ENCODE results near the gene RPAP3. TPM values are rescaled to one million over a fixed set of nuclear protein-coding genes. Genes with fewer than 3 reads are reported as not detected.
A peak's percentile ranks its signal among the peaks of the same experiment; 100 is the strongest.
"Not testable (repeated sequence)": the region's sequence is repeated elsewhere in the genome, so short reads cannot be mapped to it uniquely, and the experiment has no call there.

The RPAP3 gene
- total RNA-seq, 1 donor from 2014 or later, result 11.6 TPM

- not testable (repeated sequence) for DNase-seq
Observed at GRCh38 chr12:47667935-47668334, 37.9 kb downstream of the RPAP3 start.

GRCh38 chr12:47652521-47653234 lies 53.2 kb downstream of the RPAP3 start:
- DNase-seq, result no peak

- DNase-seq, result peak; percentile 80
Observed at GRCh38 chr12:47651368-47652254, 54.2 kb downstream of the RPAP3 start.

GRCh38 chr12:47650469-47650868 lies 55.4 kb downstream of the RPAP3 start:
- no peak for DNase-seq

- no peak for DNase-seq
Observed at GRCh38 chr12:47649381-47649780, 56.4 kb downstream of the RPAP3 start.

GRCh38 chr12:47648056-47648579 lies 57.7 kb downstream of the RPAP3 start:
- DNase-seq, result peak; percentile 20

GRCh38 chr12:47642310-47642709 lies 63.5 kb downstream of the RPAP3 start:
- not testable (repeated sequence) for DNase-seq

GRCh38 chr12:47636908-47637780 lies 68.7 kb downstream of the RPAP3 start:
- peak; percentile 52 for DNase-seq

- not testable (repeated sequence) for DNase-seq
Observed at GRCh38 chr12:47635770-47636169, 70.1 kb downstream of the RPAP3 start.

- DNase-seq, result no peak
Observed at GRCh38 chr12:47634127-47634526, 71.7 kb downstream of the RPAP3 start.

GRCh38 chr12:47621960-47622359 lies 83.9 kb downstream of the RPAP3 start:
- no peak for DNase-seq

GRCh38 chr12:47617476-47617875 lies 88.4 kb downstream of the RPAP3 start:
- DNase-seq, result no peak

- DNase-seq, result no peak
Observed at GRCh38 chr12:47616440-47616839, 89.4 kb downstream of the RPAP3 start.

- DNase-seq, result no peak
Observed at GRCh38 chr12:47615711-47616110, 90.1 kb downstream of the RPAP3 start.

- no peak for DNase-seq
Observed at GRCh38 chr12:47614521-47614920, 91.3 kb downstream of the RPAP3 start.

- no peak for DNase-seq
Observed at GRCh38 chr12:47612953-47613352, 92.9 kb downstream of the RPAP3 start.

GRCh38 chr12:47611906-47612305 lies 93.9 kb downstream of the RPAP3 start:
- DNase-seq, result no peak

Other genes with a start within 250 kb of the RPAP3 start
- 0.05 TPM in 1 of 2 replicates, not detected in the other for gene ENDOU, start 19.5 kb upstream of the RPAP3 start, total RNA-seq
- gene RAPGEF3, start 52.9 kb upstream of the RPAP3 start, total RNA-seq, result 52.0 and 106 TPM in 2 replicates
- 19.2 and 22.1 TPM in 2 replicates for gene SLC48A1, start 67.2 kb upstream of the RPAP3 start, total RNA-seq
- 55.0 and 75.4 TPM in 2 replicates for gene HDAC7, start 113.9 kb upstream of the RPAP3 start, total RNA-seq
- under 0.01 and 0.47 TPM in 2 replicates for gene VDR, start 199.0 kb upstream of the RPAP3 start, total RNA-seq

All from dermis blood vessel endothelial cell (primary cell).